ENCODE results near the gene TRPC4AP. TPM values are rescaled to one million over a fixed set of nuclear protein-coding genes. Genes with fewer than 3 reads are reported as not detected.

Gene TRPC4AP
- total RNA-seq, 1 donor from 2014 or later = 102 TPM

DNA sequence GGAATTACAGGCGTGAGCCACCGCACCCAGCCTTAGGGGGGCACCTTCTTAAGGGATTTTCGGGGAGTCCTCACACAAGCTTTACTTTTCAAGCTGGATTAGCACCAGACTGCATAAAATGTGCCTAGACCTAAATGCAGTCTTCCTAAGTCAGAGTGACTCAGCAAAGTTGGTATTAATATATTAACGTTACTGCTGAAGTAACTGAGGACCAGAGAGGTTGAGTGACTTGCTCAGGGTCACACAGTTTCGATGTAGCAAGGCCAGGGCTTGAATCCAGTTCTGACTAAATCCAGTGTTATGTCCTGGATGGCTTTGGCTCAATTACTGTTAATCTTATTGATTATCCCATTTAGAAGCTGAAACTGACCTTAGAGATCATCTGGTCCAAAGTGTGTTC is 41.1 kb upstream of the TRPC4AP start:
- Mint-ChIP-seq H3K9me3 (no peaks in the 10 kb centered on the region), H3K4me3 (no peak overlapping the region), H3K36me3 (peaks cover 32% of the 10 kb centered on the region), H3K4me1 (ENCODE audit: unreplicated experiment) (no peaks in the 10 kb centered on the region), H3K27ac (no peak overlapping the region), H3K27me3 (no peaks in the 10 kb centered on the region)
- TF ChIP-seq, protein P1, sequence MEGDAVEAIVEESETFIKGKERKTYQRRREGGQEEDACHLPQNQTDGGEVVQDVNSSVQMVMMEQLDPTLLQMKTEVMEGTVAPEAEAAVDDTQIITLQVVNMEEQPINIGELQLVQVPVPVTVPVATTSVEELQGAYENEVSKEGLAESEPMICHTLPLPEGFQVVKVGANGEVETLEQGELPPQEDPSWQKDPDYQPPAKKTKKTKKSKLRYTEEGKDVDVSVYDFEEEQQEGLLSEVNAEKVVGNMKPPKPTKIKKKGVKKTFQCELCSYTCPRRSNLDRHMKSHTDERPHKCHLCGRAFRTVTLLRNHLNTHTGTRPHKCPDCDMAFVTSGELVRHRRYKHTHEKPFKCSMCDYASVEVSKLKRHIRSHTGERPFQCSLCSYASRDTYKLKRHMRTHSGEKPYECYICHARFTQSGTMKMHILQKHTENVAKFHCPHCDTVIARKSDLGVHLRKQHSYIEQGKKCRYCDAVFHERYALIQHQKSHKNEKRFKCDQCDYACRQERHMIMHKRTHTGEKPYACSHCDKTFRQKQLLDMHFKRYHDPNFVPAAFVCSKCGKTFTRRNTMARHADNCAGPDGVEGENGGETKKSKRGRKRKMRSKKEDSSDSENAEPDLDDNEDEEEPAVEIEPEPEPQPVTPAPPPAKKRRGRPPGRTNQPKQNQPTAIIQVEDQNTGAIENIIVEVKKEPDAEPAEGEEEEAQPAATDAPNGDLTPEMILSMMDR (conservative IDR thresholded peaks at IDR 0.05) = no peak
- no peak for DNase-seq (ENCODE audit: extremely low spot score, unreplicated experiment)

DNA sequence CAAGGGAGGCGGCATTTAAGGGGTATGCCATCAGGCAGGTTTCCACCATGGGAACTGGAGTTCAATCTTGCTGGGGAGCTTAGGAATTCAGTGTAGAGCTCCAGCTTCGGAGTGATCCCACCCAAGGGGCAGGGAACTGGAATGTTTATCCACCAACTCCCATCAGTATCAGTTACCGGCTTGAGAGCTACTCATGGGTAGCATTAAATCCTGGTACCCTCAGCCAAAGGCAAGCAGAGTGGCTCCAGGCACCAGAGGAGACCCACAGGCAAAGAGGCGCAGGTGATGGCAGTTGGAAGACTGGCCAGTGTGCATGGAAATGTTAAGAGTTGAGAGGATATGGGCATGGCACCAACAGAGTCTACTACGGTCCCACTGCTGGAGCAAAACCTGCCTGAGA is 40.4 kb upstream of the TRPC4AP start:
- Mint-ChIP-seq H3K27ac (no peak overlapping the region), H3K4me1 (ENCODE audit: unreplicated experiment) (no peaks in the 10 kb centered on the region), H3K4me3 (no peak overlapping the region)

DNA sequence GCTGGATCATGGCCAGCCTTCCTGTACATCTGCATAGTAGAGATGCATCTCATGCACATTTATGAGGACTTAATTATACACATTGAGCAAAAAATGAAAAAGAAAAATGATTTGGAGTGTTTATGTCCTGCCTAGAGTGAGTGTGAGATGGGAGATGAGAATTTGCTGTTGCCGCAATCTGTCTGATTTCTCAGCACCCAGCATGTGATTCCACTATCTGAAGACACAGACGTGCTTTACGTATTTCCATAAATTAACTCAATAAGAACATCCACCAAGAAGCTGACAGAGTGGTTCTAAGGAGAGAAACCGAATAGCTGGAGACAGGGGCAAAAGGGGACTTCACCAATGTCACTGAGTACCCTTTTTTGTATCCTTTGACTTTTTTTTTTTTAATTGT is 39.3 kb upstream of the TRPC4AP start:
- no peak overlapping the region for H3K4me3 Mint-ChIP-seq
- H3K36me3 Mint-ChIP-seq = peaks cover 32% of the 10 kb centered on the region
- H3K27me3 Mint-ChIP-seq = no peaks in the 10 kb centered on the region
- TF ChIP-seq, protein P1 (conservative IDR thresholded peaks at IDR 0.05) = no peak
- DNase-seq (ENCODE audit: extremely low spot score, unreplicated experiment) = no peak
- no peaks in the 10 kb centered on the region for H3K9me3 Mint-ChIP-seq
- H3K4me1 Mint-ChIP-seq (ENCODE audit: unreplicated experiment) = no peaks in the 10 kb centered on the region
- no peak overlapping the region for H3K27ac Mint-ChIP-seq

More for the DNA sequence above, 40.4 kb upstream of the TRPC4AP start:
- Mint-ChIP-seq H3K27me3 (no peaks in the 10 kb centered on the region), H3K9me3 (no peaks in the 10 kb centered on the region), H3K36me3 (peaks cover 32% of the 10 kb centered on the region)
- no peak for DNase-seq (ENCODE audit: extremely low spot score, unreplicated experiment)
- TF ChIP-seq, protein P1 (conservative IDR thresholded peaks at IDR 0.05) = no peak

DNA sequence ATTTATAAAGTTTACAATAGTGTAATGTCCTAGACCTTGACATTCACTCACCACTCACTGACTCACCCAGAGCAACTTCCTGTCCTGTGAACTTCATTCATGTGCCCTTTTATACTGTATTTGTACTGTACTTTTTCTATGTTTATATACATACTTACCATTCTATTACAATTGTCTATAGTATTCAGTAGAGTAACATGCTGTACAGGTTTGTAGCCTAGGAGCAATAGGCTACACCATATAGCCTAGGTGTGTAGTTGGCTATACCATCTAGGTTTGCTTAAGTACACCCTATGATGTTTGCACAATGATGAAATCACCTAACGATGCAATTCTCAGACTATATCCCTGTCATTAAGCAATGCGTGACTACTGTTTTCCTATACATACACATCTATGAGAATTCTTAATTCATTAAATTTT is 37.1 kb upstream of the TRPC4AP start:
- Mint-ChIP-seq H3K4me1 (ENCODE audit: unreplicated experiment) (no peaks in the 10 kb centered on the region), H3K27ac (no peak overlapping the region), H3K4me3 (no peak overlapping the region), H3K27me3 (no peaks in the 10 kb centered on the region), H3K9me3 (no peaks in the 10 kb centered on the region), H3K36me3 (peaks cover 38% of the 10 kb centered on the region)
- no peak for DNase-seq (ENCODE audit: extremely low spot score, unreplicated experiment)
- TF ChIP-seq, protein P1 (conservative IDR thresholded peaks at IDR 0.05) = no peak

DNA sequence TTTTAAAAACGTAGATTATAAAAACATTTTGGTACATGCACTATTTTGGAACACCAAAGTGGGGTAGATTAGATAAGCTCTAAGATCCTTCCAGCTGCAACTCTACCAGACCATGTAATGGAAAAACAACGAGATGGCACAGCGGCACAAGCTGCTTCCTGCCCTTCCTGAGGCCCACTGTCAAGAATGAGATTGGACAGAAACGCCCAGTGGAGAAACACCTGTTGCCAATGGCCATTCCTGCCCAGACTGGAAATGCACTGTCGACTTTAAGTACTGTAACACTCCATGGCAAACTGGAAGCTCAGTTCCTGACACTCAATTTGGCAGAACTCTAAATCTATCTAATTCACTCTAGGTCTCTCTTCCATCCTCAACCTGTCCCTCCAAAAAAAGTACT is 33.1 kb upstream of the TRPC4AP start:
- DNase-seq (ENCODE audit: extremely low spot score, unreplicated experiment) = no peak
- H3K27ac Mint-ChIP-seq = no peak overlapping the region
- no peaks in the 10 kb centered on the region for H3K4me1 Mint-ChIP-seq (ENCODE audit: unreplicated experiment)
- peaks cover 35% of the 10 kb centered on the region for H3K36me3 Mint-ChIP-seq
- TF ChIP-seq, protein P1 (conservative IDR thresholded peaks at IDR 0.05) = no peak
- H3K4me3 Mint-ChIP-seq = no peak overlapping the region
- no peaks in the 10 kb centered on the region for H3K9me3 Mint-ChIP-seq
- no peaks in the 10 kb centered on the region for H3K27me3 Mint-ChIP-seq
